Mesendoderm (in vitro differentiated cells): ENCODE results near the gene PRRC1.

Experiments
- DNase-seq: peaks from one replicate; pipeline ENCODE4 v3.0.0; 2013
- H2AK5ac ChIP-seq: 2 replicates; pipeline ENCODE4 v1.6.1; 2013; ENCODE audit warnings: low read length, inconsistent platforms
- H2BK120ac ChIP-seq: 2 replicates; pipeline ENCODE4 v1.6.1; 2013; ENCODE audit warnings: low read depth, mild to moderate bottlenecking, low read length, moderate library complexity, mixed read lengths
- H2BK15ac ChIP-seq: replicated peaks from 2 replicates; pipeline ENCODE4 v1.6.1; 2013; ENCODE audit warnings: low read depth, mild to moderate bottlenecking, moderate library complexity
- H2BK5ac ChIP-seq: 2 replicates; pipeline ENCODE4 v1.6.1; 2013; ENCODE audit warnings: low read length, inconsistent platforms
- H3K18ac ChIP-seq: 2 replicates; pipeline ENCODE4 v1.6.1; 2013; ENCODE audit warnings: mild to moderate bottlenecking, low read length, mixed read lengths
- H3K23ac ChIP-seq: one replicate; pipeline ENCODE4 v1.6.1; 2013; ENCODE audit warnings: low read length
- H3K27ac ChIP-seq: 2 replicates; pipeline ENCODE4 v1.5.1; 2013; ENCODE audit warnings: low read depth, mild to moderate bottlenecking, inconsistent platforms, low read length, moderate library complexity
- H3K27me3 ChIP-seq: 2 replicates; pipeline ENCODE4 v1.6.1; 2013; ENCODE audit warnings: low read length, control low read depth, mild to moderate bottlenecking, inconsistent platforms; ENCODE audit not compliant: insufficient read depth, poor library complexity
- H3K36me3 ChIP-seq: 2 replicates; pipeline ENCODE4 v1.6.1; 2013; ENCODE audit warnings: low read length, inconsistent platforms; ENCODE audit not compliant: control insufficient read depth, insufficient read depth
- H3K4ac ChIP-seq: one replicate; pipeline ENCODE4 v1.6.1; 2013; ENCODE audit warnings: low read depth, mild to moderate bottlenecking, low read length, moderate library complexity
- H3K4me1 ChIP-seq: 2 replicates; pipeline ENCODE4 v1.6.1; 2013; ENCODE audit warnings: low read depth, low read length, inconsistent platforms; ENCODE audit not compliant: control insufficient read depth
- H3K4me2 ChIP-seq: 2 replicates; pipeline ENCODE4 v1.6.1; 2013; ENCODE audit warnings: low read length
- H3K4me3 ChIP-seq: 2 replicates; pipeline ENCODE4 v1.5.1; 2013; ENCODE audit warnings: mild to moderate bottlenecking, low read length
- H3K56ac ChIP-seq: one replicate; pipeline ENCODE4 v1.6.1; 2013; ENCODE audit warnings: low read length
- H3K79me1 ChIP-seq: 2 replicates; pipeline ENCODE4 v1.6.1; 2013; ENCODE audit warnings: low read length, inconsistent platforms
- H3K79me2 ChIP-seq: 2 replicates; pipeline ENCODE4 v1.6.1; 2013; ENCODE audit warnings: mild to moderate bottlenecking, low read length; ENCODE audit not compliant: control insufficient read depth, insufficient read depth
- H3K9ac ChIP-seq: 2 replicates; pipeline ENCODE4 v1.6.1; 2013; ENCODE audit warnings: low read length, inconsistent platforms
- H4K5ac ChIP-seq: one replicate; pipeline ENCODE4 v1.6.1; 2013; ENCODE audit warnings: low read length
- H4K8ac ChIP-seq: one replicate; pipeline ENCODE4 v1.6.1; 2013; ENCODE audit warnings: low read depth, mild to moderate bottlenecking, control low read depth, low read length, moderate library complexity
- WGBS: extraction: QIAGEN DNeasy Blood & Tissue Kit; methylation state at CpG from one replicate; pipeline ENCODE4 v1.1.7; 2013; ENCODE audit warnings: low lambda C conversion rate, missing lambda C conversion rate; ENCODE audit not compliant: insufficient coverage; ENCODE audit errors: extremely low coverage; 5-methylcytosine and 5-hydroxymethylcytosine counted together

Gene PRRC1

GRCh38 chr5:127596501-127596900, 79.1 kb downstream of the PRRC1 start:
- WGBS, result no CpG with 5 or more reads among the region's 3 CpGs
- Histone ChIP-seq H3K79me1 (no peaks in the 10 kb centered on the region), H3K36me3 (no peaks in the 10 kb centered on the region), H3K9ac (no peak overlapping the region), H3K4me2 (no peak overlapping the region), H2BK15ac (no peak overlapping the region), H3K56ac (no peak overlapping the region), H3K79me2 (no peaks in the 10 kb centered on the region), H4K8ac (no peak overlapping the region), H2BK5ac (no peak overlapping the region), H2AK5ac (no peak overlapping the region), H3K4ac (no peak overlapping the region), H3K4me1 (peaks cover 6% of the 10 kb centered on the region), H4K5ac (no peak overlapping the region), H2BK120ac (no peak overlapping the region), H3K4me3 (no peak overlapping the region), H3K27ac (no peak overlapping the region), H3K27me3 (no peaks in the 10 kb centered on the region), H3K18ac (no peak overlapping the region), H3K23ac (no peak overlapping the region)
- DNase-seq, result no peak

DNA sequence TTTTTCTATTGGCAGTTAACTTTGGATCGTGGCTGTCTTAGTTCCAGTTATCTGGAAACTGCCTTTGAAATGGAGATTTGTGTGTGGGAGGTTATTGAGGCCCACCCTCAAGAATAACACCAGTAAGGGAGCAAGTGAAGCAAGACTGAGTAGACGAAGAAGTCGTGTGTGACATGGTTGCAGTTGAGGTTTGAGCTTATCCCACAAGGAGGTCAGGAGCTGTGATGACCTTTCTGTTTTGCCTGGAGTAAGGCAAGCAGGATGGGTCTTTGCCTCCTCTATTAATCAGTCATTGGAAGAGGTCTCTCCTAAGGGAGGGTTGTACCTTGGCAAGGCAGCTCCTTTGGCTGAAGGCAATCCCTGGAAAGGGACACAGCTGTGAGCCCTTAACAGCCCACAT, 81.9 kb downstream of the PRRC1 start:
- Histone ChIP-seq H4K5ac (no peak overlapping the region), H2AK5ac (no peak overlapping the region), H3K4me3 (no peak overlapping the region), H3K4me1 (peaks cover 6% of the 10 kb centered on the region), H3K27me3 (no peaks in the 10 kb centered on the region), H3K79me1 (no peaks in the 10 kb centered on the region), H3K23ac (no peak overlapping the region), H4K8ac (no peak overlapping the region), H3K4ac (no peak overlapping the region), H2BK120ac (no peak overlapping the region), H3K18ac (no peak overlapping the region), H2BK15ac (no peak overlapping the region), H3K56ac (no peak overlapping the region), H3K79me2 (no peaks in the 10 kb centered on the region), H3K36me3 (no peaks in the 10 kb centered on the region), H3K27ac (no peak overlapping the region), H2BK5ac (no peak overlapping the region), H3K4me2 (no peak overlapping the region), H3K9ac (no peak overlapping the region)
- DNase-seq, result no peak
- no CpG with 5 or more reads among the region's 3 CpGs for WGBS

DNA sequence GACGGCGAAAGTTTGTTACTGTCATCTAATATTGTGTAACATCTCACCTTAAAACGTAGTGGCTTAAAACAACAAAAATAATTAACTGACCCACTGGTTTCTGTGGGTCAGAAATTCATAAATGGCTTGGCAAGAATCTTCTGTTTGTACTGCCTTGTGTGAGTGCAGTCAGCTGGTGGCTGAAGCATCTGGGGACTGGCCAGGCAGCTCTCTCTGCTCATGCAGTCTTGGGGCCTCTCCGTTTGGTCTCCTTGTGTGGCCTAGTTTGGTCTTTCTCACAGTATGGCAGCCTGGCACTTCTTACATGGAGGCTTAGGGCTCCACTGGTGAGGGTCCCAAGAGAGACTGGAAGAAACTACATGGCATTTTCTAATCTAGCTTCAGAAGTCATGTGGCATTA, 82.4 kb downstream of the PRRC1 start:
- H3K27ac ChIP-seq, result no peak overlapping the region
- no CpG with 5 or more reads among the region's 4 CpGs for WGBS
- no peak overlapping the region for H2BK120ac ChIP-seq
- no peak overlapping the region for H3K9ac ChIP-seq
- no peak overlapping the region for H3K18ac ChIP-seq
- H3K4me3 ChIP-seq, result no peak overlapping the region
- DNase-seq, result no peak
- H3K79me1 ChIP-seq, result no peaks in the 10 kb centered on the region
- H2BK15ac ChIP-seq, result no peak overlapping the region
- H4K8ac ChIP-seq, result no peak overlapping the region
- no peak overlapping the region for H3K4me2 ChIP-seq
- no peak overlapping the region for H2BK5ac ChIP-seq
- no peak overlapping the region for H4K5ac ChIP-seq
- H3K23ac ChIP-seq, result no peak overlapping the region
- no peaks in the 10 kb centered on the region for H3K36me3 ChIP-seq
- H3K56ac ChIP-seq, result no peak overlapping the region
- H2AK5ac ChIP-seq, result no peak overlapping the region
- no peaks in the 10 kb centered on the region for H3K27me3 ChIP-seq
- no peaks in the 10 kb centered on the region for H3K79me2 ChIP-seq
- H3K4ac ChIP-seq, result no peak overlapping the region
- H3K4me1 ChIP-seq, result peaks cover 6% of the 10 kb centered on the region

DNA sequence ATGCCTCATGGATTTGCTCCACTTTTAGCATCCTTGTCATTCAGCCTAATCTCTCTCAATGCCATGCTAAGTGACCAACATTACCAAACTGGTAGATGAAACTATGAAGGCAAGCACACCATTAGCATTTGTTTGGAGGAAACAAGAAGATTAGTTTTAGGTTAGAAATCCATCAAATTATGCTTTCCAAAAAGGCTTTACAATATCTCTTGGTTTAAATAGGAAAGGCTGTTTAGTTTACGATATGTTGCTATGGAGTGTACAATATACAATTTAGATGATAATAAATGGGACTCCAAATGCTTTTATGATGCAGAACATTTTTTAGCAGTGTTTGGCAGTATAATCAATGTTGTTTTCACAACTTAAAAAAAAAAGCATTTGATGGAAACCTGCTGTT, 83.7 kb downstream of the PRRC1 start:
- Histone ChIP-seq H2BK5ac (no peak overlapping the region), H3K27me3 (no peaks in the 10 kb centered on the region), H4K5ac (no peak overlapping the region), H3K23ac (no peak overlapping the region), H3K4me1 (peaks cover under 1% of the 10 kb centered on the region), H3K4me3 (no peak overlapping the region), H3K9ac (no peak overlapping the region), H3K79me2 (no peaks in the 10 kb centered on the region), H3K79me1 (no peaks in the 10 kb centered on the region), H2BK120ac (no peak overlapping the region), H4K8ac (no peak overlapping the region), H2BK15ac (no peak overlapping the region), H2AK5ac (no peak overlapping the region), H3K56ac (no peak overlapping the region), H3K4ac (no peak overlapping the region), H3K18ac (no peak overlapping the region), H3K36me3 (no peaks in the 10 kb centered on the region), H3K27ac (no peak overlapping the region), H3K4me2 (no peak overlapping the region)
- DNase-seq, result no peak
- no CpG with 5 or more reads among the region's 1 CpG for WGBS

DNA sequence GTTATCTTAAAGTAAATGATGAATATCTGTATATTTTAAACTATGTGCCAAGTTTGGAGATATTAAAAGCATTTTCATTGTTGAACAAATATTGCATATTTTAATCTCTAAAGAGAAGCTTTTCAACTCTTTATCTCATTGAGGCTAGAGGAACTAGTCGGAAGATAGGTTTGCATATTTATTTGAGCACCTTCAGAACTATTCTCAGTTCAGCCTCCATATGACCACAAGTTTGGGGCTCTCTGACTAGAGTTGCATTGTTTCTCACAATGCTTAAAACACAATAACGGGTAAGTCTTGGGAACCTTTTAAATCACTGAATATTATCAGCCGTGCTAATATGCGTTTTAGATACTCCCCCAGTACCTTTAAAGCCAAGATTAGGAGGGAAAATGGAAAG, 84.2 kb downstream of the PRRC1 start:
- WGBS, result no CpG with 5 or more reads among the region's 4 CpGs
- H3K27me3 ChIP-seq, result no peaks in the 10 kb centered on the region

DNA sequence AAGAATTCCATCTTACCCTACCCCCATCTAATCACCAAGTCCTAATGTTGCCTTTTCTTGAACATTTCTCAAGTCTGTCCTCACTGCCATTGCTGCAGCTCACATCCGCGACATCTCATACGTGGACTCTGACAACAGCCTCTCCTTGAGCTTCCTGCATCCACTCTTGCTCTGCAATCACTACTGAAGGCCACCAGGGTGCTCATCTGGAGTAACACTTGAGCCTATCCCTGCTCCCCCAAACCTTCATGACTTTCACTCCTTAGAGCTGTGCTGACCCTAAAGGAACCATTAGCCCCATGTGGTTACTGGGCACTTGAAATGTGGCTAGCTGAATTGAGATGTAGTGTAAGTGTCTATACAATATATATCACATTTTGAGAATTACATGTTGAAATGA, 85.0 kb downstream of the PRRC1 start:
- Histone ChIP-seq H3K4me3 (no peak overlapping the region), H3K79me1 (no peaks in the 10 kb centered on the region), H4K8ac (no peak overlapping the region), H3K4me2 (no peak overlapping the region), H2BK120ac (no peak overlapping the region), H3K27ac (no peak overlapping the region), H3K9ac (no peak overlapping the region), H3K56ac (no peak overlapping the region), H3K36me3 (no peaks in the 10 kb centered on the region), H4K5ac (no peak overlapping the region), H3K18ac (no peak overlapping the region), H3K79me2 (no peaks in the 10 kb centered on the region), H2BK5ac (no peak overlapping the region), H2AK5ac (no peak overlapping the region), H3K27me3 (no peaks in the 10 kb centered on the region), H3K4ac (no peak overlapping the region), H3K23ac (no peak overlapping the region), H3K4me1 (no peaks in the 10 kb centered on the region), H2BK15ac (no peak overlapping the region)
- DNase-seq, result peak; percentile 33
- no CpG with 5 or more reads among the region's 3 CpGs for WGBS

More for the DNA sequence above, 84.2 kb downstream of the PRRC1 start:
- H3K4me1 ChIP-seq, result no peaks in the 10 kb centered on the region
- H3K9ac ChIP-seq, result no peak overlapping the region
- H3K79me2 ChIP-seq, result no peaks in the 10 kb centered on the region
- DNase-seq, result no peak
- no peak overlapping the region for H2BK5ac ChIP-seq
- no peak overlapping the region for H3K23ac ChIP-seq
- no peak overlapping the region for H3K27ac ChIP-seq
- no peak overlapping the region for H3K4me2 ChIP-seq
- no peak overlapping the region for H3K18ac ChIP-seq
- no peaks in the 10 kb centered on the region for H3K36me3 ChIP-seq
- H4K8ac ChIP-seq, result no peak overlapping the region
- no peak overlapping the region for H3K4me3 ChIP-seq
- no peak overlapping the region for H2AK5ac ChIP-seq
- H4K5ac ChIP-seq, result no peak overlapping the region
- no peak overlapping the region for H3K56ac ChIP-seq
- no peaks in the 10 kb centered on the region for H3K79me1 ChIP-seq
- no peak overlapping the region for H2BK120ac ChIP-seq
- H2BK15ac ChIP-seq, result no peak overlapping the region
- H3K4ac ChIP-seq, result no peak overlapping the region
